K562 treated with DMSO at 1 percent for 48 hours (cell line): Measurements from ENCODE around the gene GDPD5. TPM values are rescaled to one million over a fixed set of nuclear protein-coding genes. Genes with fewer than 3 reads are reported as not detected.

Source experiments
- total RNA-seq: library from RNA; unstranded; fragments of 300-600 nt; gene quantifications from 2 replicates; pipeline ENCODE4 v1.2.3, GENCODE V29; 2022; ENCODE audit warnings: low replicate concordance; ENCODE audit errors: extremely low read depth

GDPD5 gene, protein sequence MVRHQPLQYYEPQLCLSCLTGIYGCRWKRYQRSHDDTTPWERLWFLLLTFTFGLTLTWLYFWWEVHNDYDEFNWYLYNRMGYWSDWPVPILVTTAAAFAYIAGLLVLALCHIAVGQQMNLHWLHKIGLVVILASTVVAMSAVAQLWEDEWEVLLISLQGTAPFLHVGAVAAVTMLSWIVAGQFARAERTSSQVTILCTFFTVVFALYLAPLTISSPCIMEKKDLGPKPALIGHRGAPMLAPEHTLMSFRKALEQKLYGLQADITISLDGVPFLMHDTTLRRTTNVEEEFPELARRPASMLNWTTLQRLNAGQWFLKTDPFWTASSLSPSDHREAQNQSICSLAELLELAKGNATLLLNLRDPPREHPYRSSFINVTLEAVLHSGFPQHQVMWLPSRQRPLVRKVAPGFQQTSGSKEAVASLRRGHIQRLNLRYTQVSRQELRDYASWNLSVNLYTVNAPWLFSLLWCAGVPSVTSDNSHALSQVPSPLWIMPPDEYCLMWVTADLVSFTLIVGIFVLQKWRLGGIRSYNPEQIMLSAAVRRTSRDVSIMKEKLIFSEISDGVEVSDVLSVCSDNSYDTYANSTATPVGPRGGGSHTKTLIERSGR
- total RNA-seq = not detected in 2 replicates

GRCh38 chr11:75525433-75526191, at the start of gene GDPD5:
Gene GDPD5 (minus strand): TSS chr11:75525941. CDS start chr11:75477735, 48,206 bp downstream.

DNA sequence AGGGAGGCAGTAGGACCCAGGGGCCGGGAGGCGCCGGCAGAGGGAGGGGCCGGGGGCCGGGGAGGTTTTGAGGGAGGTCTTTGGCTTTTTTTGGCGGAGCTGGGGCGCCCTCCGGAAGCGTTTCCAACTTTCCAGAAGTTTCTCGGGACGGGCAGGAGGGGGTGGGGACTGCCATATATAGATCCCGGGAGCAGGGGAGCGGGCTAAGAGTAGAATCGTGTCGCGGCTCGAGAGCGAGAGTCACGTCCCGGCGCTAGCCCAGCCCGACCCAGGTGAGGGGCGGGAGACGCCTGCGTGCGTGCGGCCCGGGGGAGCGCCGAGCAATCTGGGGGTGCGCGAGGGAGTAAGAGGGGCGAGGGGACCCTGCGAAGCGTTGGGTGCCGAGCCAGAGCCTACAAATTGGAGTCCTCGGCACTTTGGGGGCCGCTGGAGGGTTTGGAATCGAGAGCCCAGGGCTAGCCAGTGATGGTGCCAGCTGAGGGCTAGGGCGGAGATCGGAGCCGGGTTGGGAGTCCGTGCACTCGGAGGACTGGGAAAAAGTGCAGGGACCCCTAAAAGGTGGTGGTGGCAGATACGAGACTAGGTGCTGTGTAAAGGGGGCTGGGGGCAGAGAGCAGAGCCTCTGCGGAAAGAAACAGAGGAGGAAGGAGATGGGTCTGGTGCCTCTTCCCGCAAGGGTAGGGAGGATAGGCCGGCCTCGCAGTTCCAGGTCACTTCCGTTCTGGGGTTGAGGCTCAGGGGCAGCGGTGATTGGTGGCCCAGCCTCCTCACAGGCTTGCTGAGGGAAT, 36.5 kb upstream of the GDPD5 start, which contains the start of gene SERPINH1:
TSS of gene SERPINH1 (plus strand) at position 206 of the 788 bp plus-strand sequence. CDS start 4,097 bp downstream, outside the sequence.

DNA sequence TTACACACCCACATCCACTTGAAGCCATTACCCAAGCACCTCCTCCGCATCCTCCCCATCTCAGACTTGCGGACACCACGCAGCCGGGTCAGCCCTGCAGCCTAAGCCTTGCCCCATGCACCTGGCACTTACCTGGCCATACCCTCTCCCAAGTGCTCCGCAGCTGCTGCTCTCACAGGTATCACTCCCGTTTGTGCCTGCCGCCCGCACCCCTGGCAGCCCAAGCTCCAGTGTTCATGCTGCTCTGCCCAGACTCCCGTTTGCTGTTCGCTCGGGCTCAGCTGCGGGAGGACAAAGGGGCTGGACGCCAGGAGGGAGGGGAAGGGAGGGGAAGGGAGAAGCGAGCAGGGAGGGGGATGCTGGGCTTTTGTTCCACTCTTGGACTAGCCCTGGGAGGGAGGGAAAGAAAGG, 92.8 kb downstream of the GDPD5 start, which contains the start of gene KLHL35:
TSS of gene KLHL35 (minus strand) at position 293 of the 411 bp plus-strand sequence. CDS start 2,574 bp downstream, outside the sequence.

GRCh38 chr11:75399344-75400145, 126.2 kb downstream of the GDPD5 start, which contains the start of gene RPS3:
Gene RPS3 (plus strand): TSS chr11:75399518. CDS start chr11:75399548, 30 bp downstream.

Other genes with a start within 250 kb of the GDPD5 start
- not detected in 2 replicates for gene ARRB1, start 174.3 kb downstream of the GDPD5 start, total RNA-seq
- gene RPS3, start 126.4 kb downstream of the GDPD5 start, total RNA-seq = 4,146 and 5,402 TPM in 2 replicates
- not detected in 2 replicates for gene KLHL35, start 92.7 kb downstream of the GDPD5 start, total RNA-seq
- 384 TPM in 1 of 2 replicates, not detected in the other for gene SERPINH1, start 36.3 kb upstream of the GDPD5 start, total RNA-seq
- not detected in 2 replicates for gene MAP6, start 143.1 kb upstream of the GDPD5 start, total RNA-seq
- gene MOGAT2, start 191.9 kb upstream of the GDPD5 start, total RNA-seq = not detected in 2 replicates
- gene DGAT2, start 242.8 kb upstream of the GDPD5 start, total RNA-seq = not detected in 2 replicates